ENCODE data around the gene ITFG2.

Gene ITFG2

DNA sequence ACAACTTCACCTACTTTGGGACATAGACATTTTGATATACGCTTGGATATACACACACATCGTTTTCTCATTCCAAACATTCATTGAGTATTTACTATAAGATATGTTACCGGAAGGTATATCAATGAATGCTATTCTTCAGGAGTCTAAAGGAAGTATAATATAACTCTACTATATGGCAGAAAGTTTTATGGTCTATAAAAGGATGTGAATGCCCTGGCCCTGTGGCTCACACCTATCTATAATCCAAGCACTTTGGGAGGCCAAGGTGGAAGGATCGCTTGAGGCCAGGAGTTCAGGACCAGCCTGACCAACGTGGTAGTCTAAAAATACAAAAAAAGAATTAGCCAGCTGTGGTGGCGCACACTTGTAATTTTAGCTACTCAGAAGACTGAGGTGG lies 16.8 kb downstream of the ITFG2 start:
- in situ Hi-C loops (cut with HindIII; ENCODE audit: low sequenced_read_pairs) = no loop called here

DNA sequence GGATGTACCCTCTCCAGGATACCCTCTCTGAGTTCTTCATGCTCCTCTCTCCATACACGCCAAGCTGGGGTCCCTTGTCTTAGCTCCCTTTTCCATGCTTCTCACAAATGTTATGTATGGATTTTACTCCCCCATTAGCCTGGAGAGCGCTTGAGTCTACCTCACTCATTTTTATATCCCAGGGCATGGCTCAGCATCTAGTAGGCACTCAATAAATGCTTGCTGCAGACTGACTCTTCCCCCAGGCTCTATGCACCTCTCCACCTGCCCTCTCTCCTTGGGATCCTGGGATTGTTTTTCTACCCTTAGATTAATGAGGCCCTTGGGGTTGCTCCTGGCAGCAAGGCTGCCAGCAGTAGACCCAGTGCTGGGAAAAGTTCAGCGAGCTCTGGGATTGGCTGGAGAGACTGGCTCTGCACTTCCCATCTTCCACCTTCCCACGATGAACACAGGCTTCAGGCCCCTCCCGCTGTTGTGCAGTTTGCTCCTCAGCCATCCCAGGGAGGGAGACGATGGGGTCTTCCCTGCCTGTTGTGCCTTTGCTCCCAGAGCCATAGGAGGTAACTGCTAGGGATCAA lies 20.2 kb downstream of the ITFG2 start:
- in situ Hi-C loops (cut with HindIII; ENCODE audit: low sequenced_read_pairs) = no loop called here

DNA sequence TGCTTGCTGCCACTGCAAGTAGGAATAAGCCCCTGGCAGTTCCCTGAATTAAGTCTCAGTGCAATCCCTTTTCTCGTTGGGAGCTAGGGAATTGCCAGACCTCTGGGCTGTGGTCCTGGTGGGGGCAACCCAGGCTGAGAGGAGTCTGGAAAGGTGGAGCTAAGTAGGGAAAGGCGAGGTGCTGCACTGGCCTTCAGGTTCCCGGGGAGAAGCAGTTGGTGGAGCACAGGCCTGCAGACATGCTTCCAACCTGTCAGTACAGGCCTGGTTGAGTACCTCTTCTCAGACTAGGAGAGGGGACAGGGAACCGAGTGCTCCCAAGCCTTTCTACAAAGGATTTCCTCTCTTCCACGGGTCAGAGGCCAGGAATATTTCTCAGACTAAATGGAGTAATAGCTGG lies 20.9 kb downstream of the ITFG2 start:
- in situ Hi-C loops (cut with HindIII; ENCODE audit: low sequenced_read_pairs) = no loop called here

DNA sequence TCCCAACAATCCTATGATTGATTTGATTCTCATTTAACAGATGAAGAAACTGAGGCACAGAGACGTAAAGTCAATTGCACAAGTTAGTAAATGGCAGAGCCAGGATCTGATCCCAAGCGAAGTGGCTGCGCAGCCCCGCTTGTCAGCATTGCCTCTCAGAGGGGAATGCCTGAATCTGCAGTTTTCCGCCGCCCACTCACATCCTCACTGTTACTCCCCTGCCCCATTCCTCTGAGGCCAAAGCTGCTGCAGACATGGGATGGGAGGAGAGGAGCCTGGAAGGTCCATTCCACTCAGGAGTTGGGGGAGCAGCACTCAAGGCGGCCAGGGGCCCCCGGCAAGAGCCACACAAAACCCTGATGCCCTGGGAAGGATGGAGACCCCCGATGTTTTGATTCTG lies 21.3 kb downstream of the ITFG2 start:
- in situ Hi-C loops (cut with HindIII; ENCODE audit: low sequenced_read_pairs) = no loop called here

DNA sequence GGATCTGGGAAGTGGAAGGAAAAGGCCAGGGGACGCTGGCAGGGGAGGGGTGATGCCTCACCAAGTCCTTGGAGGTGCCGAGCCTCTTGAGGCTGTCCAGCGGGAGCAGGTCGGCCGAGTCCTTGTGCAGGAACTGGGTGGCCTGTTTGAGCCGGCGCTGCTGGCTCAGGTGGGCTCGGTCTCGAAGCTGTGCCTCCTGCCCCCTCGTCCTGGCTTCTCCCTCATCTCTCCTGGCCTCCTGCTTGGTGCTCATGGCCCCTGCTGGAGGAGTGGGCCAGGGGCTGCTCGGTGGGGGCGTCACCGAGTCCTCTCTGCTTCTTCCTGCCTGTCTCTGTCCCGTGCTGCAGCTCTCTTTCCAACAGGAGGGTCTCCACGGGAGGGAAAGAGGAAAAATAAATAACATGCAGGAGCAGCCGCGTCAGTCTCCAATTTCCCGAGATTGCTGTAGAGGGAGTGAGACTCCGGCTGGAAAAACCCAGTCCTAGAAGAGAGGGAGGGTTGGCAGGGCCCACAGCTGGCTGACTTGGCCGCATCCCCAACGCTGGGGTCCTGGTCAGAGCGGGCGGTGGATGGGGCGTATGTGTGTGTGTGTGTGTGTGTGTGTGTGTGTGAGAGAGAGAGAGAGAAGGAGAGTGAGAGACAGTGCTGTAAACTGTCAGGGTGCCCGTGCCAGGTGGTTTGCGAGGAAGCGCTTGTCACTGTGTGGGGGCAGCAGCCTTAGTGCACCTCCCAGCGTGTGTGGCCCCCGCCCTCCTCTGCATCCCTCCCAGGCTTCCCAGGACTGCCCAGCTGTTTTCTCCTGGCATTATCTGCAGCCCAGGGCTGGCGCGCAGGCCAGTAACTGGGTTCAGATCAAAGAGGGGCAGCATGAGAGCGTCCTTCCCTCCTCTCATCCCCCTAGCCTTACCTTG lies 22.4 kb downstream of the ITFG2 start, which contains the start of gene NRIP2:
TSS of gene NRIP2 (minus strand) at position 455 of the 911 bp plus-strand sequence. CDS start at position 403, 52 bp downstream.
- in situ Hi-C loops (cut with HindIII; ENCODE audit: low sequenced_read_pairs) = no loop called here

DNA sequence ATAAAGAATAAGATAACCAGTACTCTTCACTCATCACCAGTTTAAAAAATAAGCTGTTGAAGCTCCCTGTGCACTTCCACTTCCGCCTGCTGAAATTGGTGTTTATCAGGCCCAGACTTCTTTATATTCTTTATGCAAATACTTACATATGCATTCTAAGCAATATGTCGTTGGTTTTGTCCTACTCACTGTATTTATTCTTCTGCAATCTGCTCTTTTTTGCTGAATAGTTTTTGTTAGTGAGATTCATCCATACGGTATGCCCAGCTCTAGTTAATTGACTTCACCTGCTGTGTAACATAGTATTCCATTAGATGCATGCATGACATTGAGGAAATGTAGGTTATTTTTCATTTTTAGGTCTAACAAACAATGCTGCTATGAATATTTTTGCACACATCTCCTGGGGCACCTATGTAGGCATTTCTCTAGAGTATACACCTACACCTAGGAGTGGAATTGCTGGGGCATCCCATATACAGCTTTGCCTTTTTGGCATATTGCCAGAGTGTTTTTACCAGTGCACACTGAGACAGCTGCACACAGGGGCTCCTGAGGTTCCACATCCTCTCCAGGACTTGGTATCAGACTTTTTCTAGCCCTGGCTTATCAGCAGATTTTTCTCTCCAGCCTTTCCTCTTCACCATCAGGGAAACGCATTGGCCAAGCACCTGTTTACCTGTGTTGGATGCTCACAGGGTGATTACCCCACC lies 23.4 kb downstream of the ITFG2 start:
- in situ Hi-C loops (cut with HindIII; ENCODE audit: low sequenced_read_pairs) = no loop called here

DNA sequence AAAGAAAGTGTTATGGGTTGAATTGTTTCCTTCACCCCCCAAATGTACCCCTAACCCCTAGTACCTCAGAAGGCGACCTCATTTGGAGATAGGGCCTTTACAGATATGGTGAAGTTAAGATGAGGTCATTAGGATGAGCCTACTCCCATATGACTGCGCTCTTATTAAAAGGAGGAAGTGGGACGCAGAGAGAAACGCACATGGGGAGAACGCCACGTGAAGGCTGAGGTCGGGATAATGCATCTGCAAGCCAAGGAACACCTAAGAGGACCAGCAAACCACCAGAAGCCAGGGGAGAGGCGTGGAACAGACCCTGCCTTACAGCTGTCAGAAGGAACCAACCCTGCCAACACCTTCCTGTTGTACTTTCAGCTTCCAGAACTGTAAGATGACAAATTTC lies 24.1 kb downstream of the ITFG2 start:
- in situ Hi-C loops (cut with HindIII; ENCODE audit: low sequenced_read_pairs) = no loop called here

DNA sequence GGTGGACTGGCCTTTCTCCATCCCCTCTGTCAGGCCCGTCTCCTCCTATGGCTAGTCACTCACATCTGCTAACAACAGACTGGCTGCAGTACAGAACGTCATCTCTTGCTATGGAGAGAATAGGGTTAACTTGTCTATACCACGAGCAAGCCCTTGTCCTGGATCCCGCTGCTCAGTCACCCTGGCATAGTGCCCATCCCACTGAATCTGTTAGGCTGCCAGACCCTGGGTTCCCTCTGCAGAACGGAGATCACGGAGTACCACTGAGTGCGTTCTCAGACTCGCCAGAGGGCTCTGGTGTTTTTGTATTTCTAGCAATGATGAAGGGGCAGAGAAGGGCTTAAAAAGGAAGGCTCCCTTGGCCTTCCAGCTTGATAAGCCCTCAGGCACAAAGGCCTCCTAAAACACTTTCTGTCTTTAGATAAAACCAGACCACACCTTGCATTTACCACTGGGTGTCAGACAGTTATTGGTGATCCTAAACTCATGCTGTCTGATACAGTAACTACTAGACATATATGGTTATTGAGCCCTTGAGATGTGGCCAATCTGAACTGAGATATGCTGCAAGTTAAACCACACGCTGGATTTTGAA lies 28.7 kb downstream of the ITFG2 start:
- in situ Hi-C loops (cut with HindIII; ENCODE audit: low sequenced_read_pairs) = no loop called here

DNA sequence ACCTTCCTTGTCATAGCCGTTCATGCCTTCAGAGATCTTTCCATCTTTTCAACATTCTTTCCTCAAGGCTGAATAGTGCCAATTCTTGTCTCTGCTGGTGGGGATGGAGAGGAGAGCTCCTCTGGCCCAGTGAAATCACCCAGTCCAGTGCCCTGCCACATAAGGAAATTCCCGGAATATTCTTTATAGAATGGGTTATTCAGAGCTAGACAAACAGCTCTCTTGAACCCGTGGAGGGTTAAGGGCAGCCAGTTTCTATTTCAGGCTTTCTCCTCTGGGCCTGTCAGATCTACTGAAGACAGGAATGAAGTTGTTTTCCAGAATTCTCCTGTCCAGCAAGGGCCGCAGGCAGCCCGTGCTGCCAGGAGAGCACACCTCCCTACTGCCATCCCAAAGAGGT lies 30.5 kb downstream of the ITFG2 start:
- in situ Hi-C loops (cut with HindIII; ENCODE audit: low sequenced_read_pairs) = no loop called here

DNA sequence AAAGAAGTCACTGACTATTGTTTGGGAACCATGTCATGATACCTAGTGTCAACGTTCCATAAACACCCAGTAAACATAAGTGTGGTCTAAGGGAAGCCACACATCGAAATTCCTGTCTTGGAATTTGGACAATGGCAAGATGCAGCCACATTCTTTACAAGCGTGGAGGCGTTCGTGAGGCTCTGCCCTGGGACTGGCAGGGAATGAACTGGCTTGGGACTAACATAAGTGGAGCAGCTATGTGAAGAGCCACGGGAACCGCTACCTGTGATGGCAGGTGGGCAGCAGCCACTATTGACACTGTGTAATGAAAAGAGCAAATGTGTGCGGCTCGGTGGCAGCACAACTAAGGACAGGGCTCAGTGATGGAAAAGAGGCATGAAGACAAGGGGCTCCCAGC lies 32.3 kb downstream of the ITFG2 start:
- in situ Hi-C loops (cut with HindIII; ENCODE audit: low sequenced_read_pairs) = no loop called here

DNA sequence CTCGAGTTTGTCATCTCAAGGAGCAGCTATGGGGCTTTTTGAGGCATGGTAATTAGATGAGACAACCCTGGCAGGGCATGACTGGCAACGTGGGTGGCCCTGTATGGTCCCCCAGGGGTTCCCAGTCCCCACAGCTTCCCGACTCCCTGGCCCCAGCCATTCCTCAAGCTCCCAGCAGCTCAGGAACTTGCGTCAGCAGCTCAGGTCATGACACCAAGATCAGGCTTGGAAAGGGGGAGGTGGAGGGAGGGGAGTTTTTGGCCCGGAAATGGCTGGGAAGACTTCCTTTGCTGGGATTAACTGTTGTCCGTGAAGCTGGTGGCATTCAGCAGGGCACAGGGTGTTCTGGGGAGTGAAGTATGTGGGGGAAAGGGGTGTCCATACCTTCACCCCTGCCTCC lies 32.8 kb downstream of the ITFG2 start:
- in situ Hi-C loops (cut with HindIII; ENCODE audit: low sequenced_read_pairs) = no loop called here

DNA sequence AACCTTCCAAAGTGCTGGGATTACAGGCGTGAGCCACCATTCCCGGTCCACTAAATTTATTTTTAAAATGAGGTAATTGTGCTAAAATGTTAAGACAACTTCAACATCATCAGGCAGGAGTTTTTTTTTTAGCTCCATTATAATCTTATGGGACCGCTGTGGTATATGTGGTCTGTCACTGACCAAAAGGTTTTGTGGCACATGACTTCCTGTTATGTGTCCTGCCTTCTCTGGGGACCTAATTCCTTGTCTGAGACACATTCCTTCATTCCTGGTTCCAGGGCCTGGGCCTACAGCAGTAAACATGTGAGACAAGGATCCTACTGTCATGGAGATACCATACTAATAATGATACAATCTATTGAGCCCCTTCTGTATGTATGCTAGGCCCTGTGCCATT lies 39.5 kb downstream of the ITFG2 start:
- in situ Hi-C loops (cut with HindIII; ENCODE audit: low sequenced_read_pairs) = no loop called here

DNA sequence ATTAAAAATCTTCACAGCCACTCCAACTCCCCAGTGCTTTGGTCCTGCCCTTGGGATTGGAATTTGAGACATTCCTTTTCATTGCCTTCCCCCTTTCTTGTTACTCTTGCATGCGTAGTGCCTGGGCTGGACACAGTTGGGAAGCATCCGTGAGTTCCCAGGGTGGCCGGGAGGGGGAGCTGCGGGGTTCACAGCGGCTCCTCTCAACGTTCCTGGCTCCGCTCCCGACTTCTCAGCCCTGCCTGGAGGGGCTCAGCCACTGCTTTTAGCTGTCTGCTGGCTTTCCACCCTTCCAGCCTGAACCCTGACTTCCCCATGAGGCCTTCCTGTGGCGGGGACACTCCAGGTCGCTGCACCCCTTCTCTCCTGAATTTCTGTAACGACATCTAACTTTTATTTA lies 41.2 kb downstream of the ITFG2 start:
- in situ Hi-C loops (cut with HindIII; ENCODE audit: low sequenced_read_pairs) = no loop called here

DNA sequence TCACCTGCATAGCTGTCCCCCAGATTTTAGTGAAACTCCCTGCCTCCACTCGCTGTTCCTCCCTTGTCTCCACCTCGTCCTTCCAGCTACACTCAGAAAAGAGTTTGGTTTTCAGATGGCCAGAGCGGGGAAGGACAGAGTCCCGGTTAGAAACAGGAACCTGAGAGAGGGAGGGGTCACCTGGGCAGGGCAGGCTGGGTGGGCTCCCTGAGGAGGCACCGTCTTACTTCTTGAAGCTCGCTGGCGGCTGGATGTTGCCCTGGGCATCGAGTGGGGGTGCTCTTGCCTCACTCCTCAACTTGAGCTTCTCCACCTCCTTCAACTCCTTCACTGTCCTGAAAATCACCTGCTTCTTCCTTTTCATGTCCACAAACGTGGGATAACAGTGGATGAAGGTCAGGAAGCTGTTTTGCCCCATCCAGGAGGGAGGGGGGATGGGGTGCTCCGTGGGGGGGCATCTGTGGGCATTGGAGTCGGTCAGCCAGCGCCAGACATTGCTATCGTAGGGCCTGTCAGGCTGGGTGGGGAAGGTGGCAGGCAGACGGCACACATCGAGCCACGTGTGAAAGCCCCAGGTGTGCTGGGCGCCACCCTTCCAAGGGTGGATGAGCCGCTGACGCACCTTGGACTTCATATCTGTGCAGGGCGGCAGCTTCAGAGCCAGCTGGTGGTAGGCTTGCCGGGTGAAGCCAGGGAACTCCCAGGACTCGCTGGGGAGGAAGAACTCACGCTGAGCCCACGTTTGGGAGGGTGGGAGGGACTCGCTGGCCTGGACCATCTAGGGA lies 42.4 kb downstream of the ITFG2 start:
- in situ Hi-C loops (cut with HindIII; ENCODE audit: low sequenced_read_pairs) = no loop called here

DNA sequence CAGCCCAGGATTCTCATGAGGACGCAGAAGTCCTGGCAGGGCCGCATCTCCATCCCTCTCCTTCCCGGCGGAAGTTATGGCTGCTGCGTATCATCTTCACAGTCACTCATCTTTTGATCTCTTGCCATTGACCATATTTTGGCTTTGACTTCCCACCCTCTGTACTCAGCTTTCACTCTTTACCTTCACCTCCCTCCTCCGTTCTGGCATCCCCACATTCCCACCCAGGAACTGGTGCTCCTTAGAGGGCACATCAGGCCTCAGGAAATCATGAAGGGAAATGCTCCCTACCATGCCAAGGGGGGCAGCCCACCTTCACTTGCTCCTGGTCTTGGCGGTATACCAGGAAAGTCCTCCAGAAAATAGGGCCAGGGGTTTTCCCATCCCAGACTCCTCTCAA lies 43.1 kb downstream of the ITFG2 start:
- in situ Hi-C loops (cut with HindIII; ENCODE audit: low sequenced_read_pairs) = no loop called here

DNA sequence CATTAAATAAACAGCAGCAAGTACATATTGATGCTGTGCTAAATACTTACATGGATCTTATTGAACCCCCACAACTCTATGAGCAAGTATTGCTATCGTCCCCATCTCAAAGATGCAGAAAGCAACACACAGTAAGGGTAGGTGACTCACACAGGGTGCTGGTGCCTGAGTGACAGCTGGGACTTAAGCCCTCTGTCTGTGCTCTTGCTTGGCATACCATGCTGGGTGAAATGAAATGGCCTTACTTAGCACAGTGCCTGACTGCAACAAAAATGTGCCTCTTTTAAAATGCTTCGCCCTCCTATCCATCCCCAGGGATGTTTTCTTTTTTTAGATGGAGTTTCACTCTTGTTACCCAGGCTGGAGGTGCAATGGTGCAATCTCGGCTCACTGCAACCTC lies 43.6 kb downstream of the ITFG2 start:
- in situ Hi-C loops (cut with HindIII; ENCODE audit: low sequenced_read_pairs) = no loop called here

DNA sequence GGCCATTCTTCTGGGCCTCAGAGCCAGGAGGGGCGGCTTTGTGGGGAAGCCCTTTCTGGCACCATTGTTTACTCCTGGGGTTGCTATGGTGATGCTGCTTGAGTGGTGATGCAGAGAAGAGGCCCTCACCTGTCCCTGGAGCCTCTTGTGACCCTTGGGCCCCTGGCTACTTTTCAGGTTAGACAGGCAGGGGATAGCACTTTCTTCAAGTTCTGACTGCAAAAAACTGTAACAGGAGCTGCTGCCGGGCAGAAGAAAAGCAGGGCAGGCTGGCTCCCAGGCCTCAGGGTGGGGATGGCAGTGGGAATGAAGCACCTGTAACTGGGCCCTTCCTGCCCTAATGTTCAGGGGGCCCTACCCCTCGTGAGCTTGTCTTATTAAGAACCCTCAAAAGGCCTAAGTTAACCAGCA lies 44.6 kb downstream of the ITFG2 start, which contains the start of gene TEX52:
TSS of gene TEX52 (minus strand) at position 19 of the 411 bp plus-strand sequence. CDS start at position 6, 13 bp downstream.
- in situ Hi-C loops (cut with HindIII; ENCODE audit: low sequenced_read_pairs) = no loop called here

DNA sequence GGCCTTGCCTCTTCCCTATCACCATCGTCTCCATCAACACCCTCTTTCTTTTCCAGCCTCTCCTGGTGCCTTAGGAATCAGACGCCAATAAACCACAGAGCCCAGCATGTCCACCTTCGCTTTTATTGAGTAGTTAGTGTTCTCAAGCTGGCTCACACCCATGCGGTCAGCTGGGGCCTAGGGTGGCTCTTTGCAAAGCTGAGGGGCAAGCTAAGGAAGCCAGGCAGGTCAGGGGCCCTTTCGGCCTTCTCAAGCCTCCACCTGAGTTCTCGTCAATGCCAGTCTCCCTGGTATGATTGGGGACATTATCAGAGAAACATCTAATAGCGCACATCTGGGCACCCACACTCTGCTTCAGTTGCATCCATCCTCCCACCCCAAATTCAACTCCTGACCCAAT lies 45.1 kb downstream of the ITFG2 start:
- in situ Hi-C loops (cut with HindIII; ENCODE audit: low sequenced_read_pairs) = no loop called here

DNA sequence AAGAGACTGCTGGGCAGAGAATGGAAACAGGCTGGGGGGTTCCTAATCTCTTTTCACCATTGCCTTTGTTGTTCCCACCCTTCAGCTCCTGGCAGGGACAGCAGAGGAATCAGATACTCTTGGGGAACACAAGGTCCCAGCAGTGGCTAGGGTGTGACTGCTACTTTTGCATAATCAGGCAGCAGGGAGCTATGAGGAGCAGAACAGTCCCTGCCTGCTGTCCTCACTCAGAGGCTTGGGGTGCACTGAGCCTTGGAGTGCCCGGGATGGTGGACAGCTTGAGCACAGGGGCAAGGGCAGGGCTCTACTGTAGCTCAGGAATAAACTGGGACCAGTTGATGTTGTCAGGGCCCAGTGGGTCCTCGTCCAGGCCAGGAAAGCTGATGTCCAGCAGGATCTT lies 45.9 kb downstream of the ITFG2 start:
- in situ Hi-C loops (cut with HindIII; ENCODE audit: low sequenced_read_pairs) = no loop called here

DNA sequence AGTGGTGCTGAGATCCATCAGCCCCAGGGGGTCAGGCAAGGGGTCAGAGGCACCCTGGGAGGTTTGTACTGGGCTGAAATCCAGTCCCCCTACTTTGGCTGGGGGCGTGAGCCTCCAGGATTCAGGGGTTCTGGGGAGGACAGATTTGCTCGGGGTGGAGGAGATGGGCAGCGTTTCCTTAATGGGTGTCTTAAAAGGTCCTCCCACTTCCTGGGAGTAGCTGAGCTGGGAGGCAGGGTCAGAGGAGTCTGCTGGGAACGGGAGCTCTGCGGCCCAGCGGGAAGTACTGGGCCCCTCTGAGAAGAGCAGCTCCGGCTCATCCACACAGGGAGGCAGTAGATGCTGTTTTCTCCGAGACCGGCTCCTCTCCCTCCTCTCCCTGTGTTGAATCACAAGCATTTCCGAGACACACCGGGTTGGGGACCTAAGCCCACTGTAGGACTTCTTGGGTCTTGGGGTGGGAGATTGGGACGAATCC lies 46.5 kb downstream of the ITFG2 start:
- in situ Hi-C loops (cut with HindIII; ENCODE audit: low sequenced_read_pairs) = no loop called here

Data from DLD1 (cell line).